GM23338 (cell line): Measurements from ENCODE around the gene SPATS2. TPM values are rescaled to one million over a fixed set of nuclear protein-coding genes. Genes with fewer than 3 reads are reported as not detected.

ENCODE experiments used
- ATAC-seq: fragments of 200-7000 bp; cut with Tn5 transposase; 3 replicates; pipeline ENCODE4 v1.9.1; 2020
- DNase-seq: peaks from one replicate; pipeline ENCODE4 v3.0.0-alpha.2; 2015; ENCODE audit warnings: low spot score
- H2AFZ ChIP-seq: fragments of 200-600 bp; sonication (generic); 2 replicates; pipeline ENCODE4 v1.8.0; 2016; ENCODE audit warnings: antibody characterized with exemption, mild to moderate bottlenecking, moderate library complexity
- H3F3A ChIP-seq: fragments of 200-600 bp; sonication (generic); replicated peaks from 2 replicates; pipeline ENCODE4 v1.8.0; 2017; ENCODE audit warnings: antibody characterized with exemption, mixed run types, low read depth
- H3K27ac ChIP-seq: fragments of 200-600 bp; sonication (generic); 2 replicates; pipeline ENCODE4 v1.6.1; 2016; ENCODE audit warnings: low read depth
- H3K27me3 ChIP-seq: fragments of 200-600 bp; sonication (generic); 2 replicates; pipeline ENCODE4 v1.8.0; 2016; ENCODE audit warnings: mild to moderate bottlenecking, mixed run types, moderate library complexity; ENCODE audit not compliant: insufficient read depth
- H3K36me3 ChIP-seq: fragments of 200-600 bp; sonication (generic); 2 replicates; pipeline ENCODE4 v1.8.0; 2016; ENCODE audit warnings: mild to moderate bottlenecking; ENCODE audit not compliant: insufficient read depth
- H3K4me1 ChIP-seq: fragments of 200-600 bp; sonication (generic); 2 replicates; pipeline ENCODE4 v1.8.0; 2016; ENCODE audit warnings: mild to moderate bottlenecking, moderate library complexity; ENCODE audit not compliant: insufficient read depth
- H3K4me2 ChIP-seq: fragments of 200-600 bp; sonication (generic); 2 replicates; pipeline ENCODE4 v1.7.1; 2017; ENCODE audit warnings: mixed run types
- H3K4me3 ChIP-seq: fragments of 200-600 bp; sonication (generic); 2 replicates; pipeline ENCODE4 v1.6.1; 2016; ENCODE audit warnings: mixed run types
- H3K79me2 ChIP-seq: fragments of 200-600 bp; sonication (generic); replicated peaks from 2 replicates; pipeline ENCODE4 v1.8.0; 2017; ENCODE audit warnings: mild to moderate bottlenecking; ENCODE audit not compliant: insufficient read depth
- H3K9me2 ChIP-seq: fragments of 200-600 bp; sonication (generic); 2 replicates; pipeline ENCODE4 v1.8.0; 2017; ENCODE audit not compliant: insufficient read depth
- H4K20me1 ChIP-seq: fragments of 200-600 bp; sonication (generic); replicated peaks from 2 replicates; pipeline ENCODE4 v1.8.0; 2017; ENCODE audit warnings: mild to moderate bottlenecking; ENCODE audit not compliant: insufficient read depth
- H3K27ac Mint-ChIP-seq: 2 replicates; pipeline ENCODE4 v1.8.0; 2020; ENCODE audit warnings: inconsistent platforms, mild to moderate bottlenecking, moderate library complexity, mixed read lengths
- H3K27me3 Mint-ChIP-seq: 3 replicates; pipeline ENCODE4 v1.8.0; 2022; ENCODE audit warnings: low read depth, mild to moderate bottlenecking, moderate library complexity, mixed read lengths, inconsistent platforms; ENCODE audit not compliant: insufficient read depth, poor library complexity
- H3K36me3 Mint-ChIP-seq: 3 replicates; pipeline ENCODE4 v1.8.0; 2021; ENCODE audit warnings: low read depth, mild to moderate bottlenecking, inconsistent platforms, moderate library complexity, mixed read lengths
- H3K4me1 Mint-ChIP-seq: 3 replicates; pipeline ENCODE4 v1.8.0; 2020; ENCODE audit warnings: mild to moderate bottlenecking, inconsistent platforms, mixed read lengths
- H3K4me3 Mint-ChIP-seq: 3 replicates; pipeline ENCODE4 v1.8.0; 2021; ENCODE audit warnings: moderate library complexity, mild to moderate bottlenecking, inconsistent platforms, mixed read lengths
- H3K9me3 Mint-ChIP-seq: 3 replicates; pipeline ENCODE4 v1.8.0; 2020; ENCODE audit warnings: moderate library complexity, mild to moderate bottlenecking, inconsistent platforms, mixed read lengths
- CREB1 ChIP-seq: fragments of 250-450 bp; sonication (Bioruptor Pico); IDR thresholded peaks from 2 replicates; pipeline ENCODE4 v1.5.0; 2020; ENCODE audit warnings: low read depth, mild to moderate bottlenecking, moderate library complexity
- EZH2 ChIP-seq: fragments of 200-600 bp; sonication (generic); IDR thresholded peaks from one replicate; pipeline ENCODE4 v1.8.0; 2017; ENCODE audit warnings: antibody characterized with exemption, mild to moderate bottlenecking, low read depth; ENCODE audit not compliant: unreplicated experiment
- EZH2phosphoT487 ChIP-seq: fragments of 200-600 bp; sonication (generic); IDR thresholded peaks from one replicate; pipeline ENCODE4 v1.8.1; 2018; ENCODE audit warnings: antibody characterized with exemption; ENCODE audit not compliant: unreplicated experiment
- JUNB ChIP-seq: IDR thresholded peaks from one replicate; pipeline ENCODE4 v1.6.1; 2016; ENCODE audit warnings: antibody characterized with exemption; ENCODE audit not compliant: unreplicated experiment
- NANOG ChIP-seq: IDR thresholded peaks from 2 replicates; pipeline ENCODE4 v1.6.1; 2016; ENCODE audit warnings: antibody characterized with exemption, borderline replicate concordance
- POLR2AphosphoS5 ChIP-seq: IDR thresholded peaks from 2 replicates; pipeline ENCODE4 v1.6.1; 2016; ENCODE audit warnings: antibody characterized with exemption, low read depth
- STAT1 ChIP-seq: IDR thresholded peaks from one replicate; pipeline ENCODE4 v1.6.1; 2016; ENCODE audit warnings: antibody characterized with exemption; ENCODE audit not compliant: unreplicated experiment
- ZNF114 ChIP-seq: fragments of 250-450 bp; sonication (Bioruptor Pico); IDR thresholded peaks from 2 replicates; pipeline ENCODE4 v1.5.0; 2020; ENCODE audit warnings: mild to moderate bottlenecking, moderate library complexity
- ZNF331 ChIP-seq: fragments of 250-450 bp; sonication (Bioruptor Pico); IDR thresholded peaks from 2 replicates; pipeline ENCODE4 v1.5.0; 2020; ENCODE audit warnings: low read depth, mild to moderate bottlenecking, moderate library complexity
- polyA plus RNA-seq: library from polyadenylated mRNA; unstranded; fragments of >200 nt; fragmentation: Nextera tagmentation; extraction: Ambion mirVana; gene quantifications from 2 replicates; pipeline ENCODE4 v1.2.1, GENCODE V29; 2016
- total RNA-seq: library from RNA; depleted of rRNA; stranded (reverse); fragments of >200 nt; shearing (Covaris generic); gene quantifications from 2 replicates; pipeline ENCODE4 v1.2.3, GENCODE V29; 2014
- TF ChIP-seq, protein P1 (sequence below): IDR thresholded peaks from 2 replicates; pipeline ENCODE4 v1.6.1; 2016; ENCODE audit warnings: antibody characterized with exemption
- TF ChIP-seq, protein P2 (sequence below): IDR thresholded peaks from one replicate; pipeline ENCODE4 v1.6.1; 2018; ENCODE audit warnings: antibody characterized with exemption; ENCODE audit not compliant: unreplicated experiment
- TF ChIP-seq, protein P3 (sequence below), 2 experiments: fragments of 200-600 bp in 1 of 2; sonication (generic) in 1 of 2; conservative IDR thresholded peaks; 2 replicates each; pipeline versions ENCODE4 v1.5.1 to v1.6.1; 2016 to 2017; ENCODE audit warnings: antibody characterized with exemption in 2 of 2, low read depth in 2 of 2, mild to moderate bottlenecking in 2 of 2, moderate library complexity in 1 of 2
- TF ChIP-seq, protein P4 (sequence below): fragments of 250-450 bp; sonication (Bioruptor Pico); IDR thresholded peaks from 2 replicates; pipeline ENCODE4 v1.5.0; 2020; ENCODE audit warnings: mild to moderate bottlenecking, moderate library complexity

Gene SPATS2
- total and polyA plus RNA-seq, 2 experiments from 2014 or later = 20.6 to 61.0 TPM

DNA sequence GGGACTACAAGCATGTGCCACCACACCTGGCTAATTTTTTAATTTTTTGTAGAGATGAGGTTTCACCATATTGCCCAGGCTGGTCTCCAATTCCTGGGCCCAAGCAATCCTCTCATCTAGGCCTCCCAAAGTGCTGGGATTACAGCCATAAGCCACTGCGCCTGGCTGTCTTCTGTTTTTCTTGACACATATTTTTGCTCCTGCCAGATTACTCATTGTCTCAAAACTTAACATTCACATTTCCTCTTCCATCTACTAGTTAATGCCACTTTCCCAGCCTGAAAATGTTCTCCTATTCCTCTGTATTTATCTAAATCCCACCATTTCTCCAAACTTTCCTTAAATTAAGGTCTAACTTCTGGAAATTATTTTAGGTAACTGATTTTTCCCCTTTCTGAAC lies 135.3 kb downstream of the SPATS2 start:
- no peaks in the 10 kb centered on the region for H3F3A ChIP-seq
- no peaks in the 10 kb centered on the region for H3K9me2 ChIP-seq
- Mint-ChIP-seq H3K27ac (no peak overlapping the region), H3K4me3 (no peak overlapping the region), H3K9me3 (no peaks in the 10 kb centered on the region), H3K27me3 (no peaks in the 10 kb centered on the region), H3K36me3 (peaks cover 38% of the 10 kb centered on the region; the same call in 2 of the 3 replicates), H3K4me1 (no peaks in the 10 kb centered on the region; the same call in 2 of the 3 replicates)
- no peaks in the 10 kb centered on the region for H3K79me2 ChIP-seq
- TF ChIP-seq STAT1 (no peak), EZH2 (no peak), ZNF114 (CRISPR knock-in tag) (no peak), POLR2AphosphoS5 (no peak), CREB1 (CRISPR knock-in tag) (no peak), EZH2phosphoT487 (no peak), ZNF331 (CRISPR knock-in tag) (no peak), JUNB (no peak), NANOG (no peak)
- TF ChIP-seq, protein P1, sequence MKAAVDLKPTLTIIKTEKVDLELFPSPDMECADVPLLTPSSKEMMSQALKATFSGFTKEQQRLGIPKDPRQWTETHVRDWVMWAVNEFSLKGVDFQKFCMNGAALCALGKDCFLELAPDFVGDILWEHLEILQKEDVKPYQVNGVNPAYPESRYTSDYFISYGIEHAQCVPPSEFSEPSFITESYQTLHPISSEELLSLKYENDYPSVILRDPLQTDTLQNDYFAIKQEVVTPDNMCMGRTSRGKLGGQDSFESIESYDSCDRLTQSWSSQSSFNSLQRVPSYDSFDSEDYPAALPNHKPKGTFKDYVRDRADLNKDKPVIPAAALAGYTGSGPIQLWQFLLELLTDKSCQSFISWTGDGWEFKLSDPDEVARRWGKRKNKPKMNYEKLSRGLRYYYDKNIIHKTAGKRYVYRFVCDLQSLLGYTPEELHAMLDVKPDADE = no peak
- TF ChIP-seq, protein P2, sequence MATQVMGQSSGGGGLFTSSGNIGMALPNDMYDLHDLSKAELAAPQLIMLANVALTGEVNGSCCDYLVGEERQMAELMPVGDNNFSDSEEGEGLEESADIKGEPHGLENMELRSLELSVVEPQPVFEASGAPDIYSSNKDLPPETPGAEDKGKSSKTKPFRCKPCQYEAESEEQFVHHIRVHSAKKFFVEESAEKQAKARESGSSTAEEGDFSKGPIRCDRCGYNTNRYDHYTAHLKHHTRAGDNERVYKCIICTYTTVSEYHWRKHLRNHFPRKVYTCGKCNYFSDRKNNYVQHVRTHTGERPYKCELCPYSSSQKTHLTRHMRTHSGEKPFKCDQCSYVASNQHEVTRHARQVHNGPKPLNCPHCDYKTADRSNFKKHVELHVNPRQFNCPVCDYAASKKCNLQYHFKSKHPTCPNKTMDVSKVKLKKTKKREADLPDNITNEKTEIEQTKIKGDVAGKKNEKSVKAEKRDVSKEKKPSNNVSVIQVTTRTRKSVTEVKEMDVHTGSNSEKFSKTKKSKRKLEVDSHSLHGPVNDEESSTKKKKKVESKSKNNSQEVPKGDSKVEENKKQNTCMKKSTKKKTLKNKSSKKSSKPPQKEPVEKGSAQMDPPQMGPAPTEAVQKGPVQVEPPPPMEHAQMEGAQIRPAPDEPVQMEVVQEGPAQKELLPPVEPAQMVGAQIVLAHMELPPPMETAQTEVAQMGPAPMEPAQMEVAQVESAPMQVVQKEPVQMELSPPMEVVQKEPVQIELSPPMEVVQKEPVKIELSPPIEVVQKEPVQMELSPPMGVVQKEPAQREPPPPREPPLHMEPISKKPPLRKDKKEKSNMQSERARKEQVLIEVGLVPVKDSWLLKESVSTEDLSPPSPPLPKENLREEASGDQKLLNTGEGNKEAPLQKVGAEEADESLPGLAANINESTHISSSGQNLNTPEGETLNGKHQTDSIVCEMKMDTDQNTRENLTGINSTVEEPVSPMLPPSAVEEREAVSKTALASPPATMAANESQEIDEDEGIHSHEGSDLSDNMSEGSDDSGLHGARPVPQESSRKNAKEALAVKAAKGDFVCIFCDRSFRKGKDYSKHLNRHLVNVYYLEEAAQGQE = no peak
- TF ChIP-seq, protein P3, sequence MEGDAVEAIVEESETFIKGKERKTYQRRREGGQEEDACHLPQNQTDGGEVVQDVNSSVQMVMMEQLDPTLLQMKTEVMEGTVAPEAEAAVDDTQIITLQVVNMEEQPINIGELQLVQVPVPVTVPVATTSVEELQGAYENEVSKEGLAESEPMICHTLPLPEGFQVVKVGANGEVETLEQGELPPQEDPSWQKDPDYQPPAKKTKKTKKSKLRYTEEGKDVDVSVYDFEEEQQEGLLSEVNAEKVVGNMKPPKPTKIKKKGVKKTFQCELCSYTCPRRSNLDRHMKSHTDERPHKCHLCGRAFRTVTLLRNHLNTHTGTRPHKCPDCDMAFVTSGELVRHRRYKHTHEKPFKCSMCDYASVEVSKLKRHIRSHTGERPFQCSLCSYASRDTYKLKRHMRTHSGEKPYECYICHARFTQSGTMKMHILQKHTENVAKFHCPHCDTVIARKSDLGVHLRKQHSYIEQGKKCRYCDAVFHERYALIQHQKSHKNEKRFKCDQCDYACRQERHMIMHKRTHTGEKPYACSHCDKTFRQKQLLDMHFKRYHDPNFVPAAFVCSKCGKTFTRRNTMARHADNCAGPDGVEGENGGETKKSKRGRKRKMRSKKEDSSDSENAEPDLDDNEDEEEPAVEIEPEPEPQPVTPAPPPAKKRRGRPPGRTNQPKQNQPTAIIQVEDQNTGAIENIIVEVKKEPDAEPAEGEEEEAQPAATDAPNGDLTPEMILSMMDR (conservative IDR thresholded peaks at IDR 0.05; ENCODE audit: low read depth in 2 of 2) = no peak
- TF ChIP-seq, protein P4, sequence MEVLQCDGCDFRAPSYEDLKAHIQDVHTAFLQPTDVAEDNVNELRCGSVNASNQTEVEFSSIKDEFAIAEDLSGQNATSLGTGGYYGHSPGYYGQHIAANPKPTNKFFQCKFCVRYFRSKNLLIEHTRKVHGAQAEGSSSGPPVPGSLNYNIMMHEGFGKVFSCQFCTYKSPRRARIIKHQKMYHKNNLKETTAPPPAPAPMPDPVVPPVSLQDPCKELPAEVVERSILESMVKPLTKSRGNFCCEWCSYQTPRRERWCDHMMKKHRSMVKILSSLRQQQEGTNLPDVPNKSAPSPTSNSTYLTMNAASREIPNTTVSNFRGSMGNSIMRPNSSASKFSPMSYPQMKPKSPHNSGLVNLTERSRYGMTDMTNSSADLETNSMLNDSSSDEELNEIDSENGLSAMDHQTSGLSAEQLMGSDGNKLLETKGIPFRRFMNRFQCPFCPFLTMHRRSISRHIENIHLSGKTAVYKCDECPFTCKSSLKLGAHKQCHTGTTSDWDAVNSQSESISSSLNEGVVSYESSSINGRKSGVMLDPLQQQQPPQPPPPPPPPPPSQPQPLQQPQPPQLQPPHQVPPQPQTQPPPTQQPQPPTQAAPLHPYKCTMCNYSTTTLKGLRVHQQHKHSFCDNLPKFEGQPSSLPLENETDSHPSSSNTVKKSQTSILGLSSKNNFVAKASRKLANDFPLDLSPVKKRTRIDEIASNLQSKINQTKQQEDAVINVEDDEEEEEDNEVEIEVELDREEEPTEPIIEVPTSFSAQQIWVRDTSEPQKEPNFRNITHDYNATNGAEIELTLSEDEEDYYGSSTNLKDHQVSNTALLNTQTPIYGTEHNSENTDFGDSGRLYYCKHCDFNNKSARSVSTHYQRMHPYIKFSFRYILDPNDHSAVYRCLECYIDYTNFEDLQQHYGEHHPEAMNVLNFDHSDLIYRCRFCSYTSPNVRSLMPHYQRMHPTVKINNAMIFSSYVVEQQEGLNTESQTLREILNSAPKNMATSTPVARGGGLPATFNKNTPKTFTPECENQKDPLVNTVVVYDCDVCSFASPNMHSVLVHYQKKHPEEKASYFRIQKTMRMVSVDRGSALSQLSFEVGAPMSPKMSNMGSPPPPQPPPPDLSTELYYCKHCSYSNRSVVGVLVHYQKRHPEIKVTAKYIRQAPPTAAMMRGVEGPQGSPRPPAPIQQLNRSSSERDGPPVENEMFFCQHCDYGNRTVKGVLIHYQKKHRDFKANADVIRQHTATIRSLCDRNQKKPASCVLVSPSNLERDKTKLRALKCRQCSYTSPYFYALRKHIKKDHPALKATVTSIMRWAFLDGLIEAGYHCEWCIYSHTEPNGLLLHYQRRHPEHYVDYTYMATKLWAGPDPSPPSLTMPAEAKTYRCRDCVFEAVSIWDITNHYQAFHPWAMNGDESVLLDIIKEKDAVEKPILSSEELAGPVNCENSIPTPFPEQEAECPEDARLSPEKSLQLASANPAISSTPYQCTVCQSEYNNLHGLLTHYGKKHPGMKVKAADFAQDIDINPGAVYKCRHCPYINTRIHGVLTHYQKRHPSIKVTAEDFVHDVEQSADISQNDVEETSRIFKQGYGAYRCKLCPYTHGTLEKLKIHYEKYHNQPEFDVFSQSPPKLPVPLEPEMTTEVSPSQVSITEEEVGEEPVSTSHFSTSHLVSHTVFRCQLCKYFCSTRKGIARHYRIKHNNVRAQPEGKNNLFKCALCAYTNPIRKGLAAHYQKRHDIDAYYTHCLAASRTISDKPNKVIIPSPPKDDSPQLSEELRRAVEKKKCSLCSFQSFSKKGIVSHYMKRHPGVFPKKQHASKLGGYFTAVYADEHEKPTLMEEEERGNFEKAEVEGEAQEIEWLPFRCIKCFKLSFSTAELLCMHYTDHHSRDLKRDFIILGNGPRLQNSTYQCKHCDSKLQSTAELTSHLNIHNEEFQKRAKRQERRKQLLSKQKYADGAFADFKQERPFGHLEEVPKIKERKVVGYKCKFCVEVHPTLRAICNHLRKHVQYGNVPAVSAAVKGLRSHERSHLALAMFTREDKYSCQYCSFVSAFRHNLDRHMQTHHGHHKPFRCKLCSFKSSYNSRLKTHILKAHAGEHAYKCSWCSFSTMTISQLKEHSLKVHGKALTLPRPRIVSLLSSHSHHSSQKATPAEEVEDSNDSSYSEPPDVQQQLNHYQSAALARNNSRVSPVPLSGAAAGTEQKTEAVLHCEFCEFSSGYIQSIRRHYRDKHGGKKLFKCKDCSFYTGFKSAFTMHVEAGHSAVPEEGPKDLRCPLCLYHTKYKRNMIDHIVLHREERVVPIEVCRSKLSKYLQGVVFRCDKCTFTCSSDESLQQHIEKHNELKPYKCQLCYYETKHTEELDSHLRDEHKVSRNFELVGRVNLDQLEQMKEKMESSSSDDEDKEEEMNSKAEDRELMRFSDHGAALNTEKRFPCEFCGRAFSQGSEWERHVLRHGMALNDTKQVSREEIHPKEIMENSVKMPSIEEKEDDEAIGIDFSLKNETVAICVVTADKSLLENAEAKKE (CRISPR knock-in tag) = no peak
- DNase-seq (no peak), ATAC-seq (no peak)
- H3K27ac ChIP-seq = no peak overlapping the region
- H3K4me1 ChIP-seq = no peaks in the 10 kb centered on the region
- H3K4me3 ChIP-seq = no peak overlapping the region
- H4K20me1 ChIP-seq = no peaks in the 10 kb centered on the region
- no peaks in the 10 kb centered on the region for H3K27me3 ChIP-seq
- H3K4me2 ChIP-seq = no peak overlapping the region
- H3K36me3 ChIP-seq = no peaks in the 10 kb centered on the region; the same call in 1 of the 2 replicates
- H2AFZ ChIP-seq = no peak overlapping the region
